ENCODE results near the gene TUBB. TPM values are rescaled to one million over a fixed set of nuclear protein-coding genes. Genes with fewer than 3 reads are reported as not detected.

The TUBB gene
- 100 to 1,000 TPM; 184 to 351 (median 236) TPM for total RNA-seq

GRCh38 chr6:30719791-30720737 is at the start of gene TUBB:
Gene TUBB (plus strand): TSS chr6:30720352. CDS start chr6:30720507, 155 bp downstream.
- peak; percentile 81 for ATAC-seq
- Histone ChIP-seq H3K4me1 (peaks cover 2 to 68% (median 33%) of the 10 kb centered on the region in 3 donors), H3K36me3 (peaks cover 0 to 26% of the 10 kb centered on the region in 2 donors), H3K27ac (peak within 1 kb of the TSS; percentile 94 to 99 (median 98)), H3K27me3 (no peaks in the 10 kb centered on the region), H3K4me3 (peak within 1 kb of the TSS; percentile 91 to 94), H3K9me3 (no peaks in the 10 kb centered on the region)
- WGBS, 2 donors (ENCODE audit: low coverage in 1 of 2): 0 to 1% methylated on average over 9 to 22 of the region's 38 CpGs
- TF ChIP-seq EP300 (IDR thresholded peaks at IDR 0.05) (no peak), POLR2A (IDR thresholded peaks at IDR 0.05) (peak; percentile 84 to 86), CTCF (IDR thresholded peaks at IDR 0.05) (peak in 2 of 4 experiments; percentile 50), POLR2AphosphoS5 (IDR thresholded peaks at IDR 0.05) (peak; percentile 97)

- no peak for TF ChIP-seq CTCF (IDR thresholded peaks at IDR 0.05)
- H3K36me3 ChIP-seq: peaks cover 0 to 55% of the 10 kb centered on the region in 2 donors
- H3K9me3 ChIP-seq: no peaks in the 10 kb centered on the region
- H3K27ac ChIP-seq: no peak overlapping the region
- no peak for ATAC-seq
- WGBS, 2 donors (ENCODE audit: low coverage in 1 of 2): 70 to 80% methylated on average over 20 to 23 of the region's 27 CpGs
- H3K4me3 ChIP-seq: no peak overlapping the region
- no peaks in the 10 kb centered on the region for H3K27me3 ChIP-seq
- peaks cover 0 to 30% (median 13%) of the 10 kb centered on the region in 3 donors for H3K4me1 ChIP-seq
Measured at GRCh38 chr6:30670760-30671527, 49.2 kb upstream of the TUBB start.

- peak within 1 kb of the TSS; percentile 59 to 91 for H3K4me3 ChIP-seq
- H3K36me3 ChIP-seq: peaks cover 0 to 55% of the 10 kb centered on the region in 2 donors
- TF ChIP-seq POLR2A (IDR thresholded peaks at IDR 0.05) (peak in 1 of 2 donors; percentile 29), EP300 (IDR thresholded peaks at IDR 0.05) (no peak), CTCF (IDR thresholded peaks at IDR 0.05) (peak in 3 of 4 experiments; percentile 83 to 94 (median 87)), POLR2AphosphoS5 (IDR thresholded peaks at IDR 0.05) (peak; percentile 90)
- peak; percentile 93 for ATAC-seq
- WGBS, 2 donors (ENCODE audit: low coverage in 1 of 2): 0 to 3% methylated on average over 10 of the region's 57 CpGs
- peak within 1 kb of the TSS; percentile 2 to 89 (median 85) for H3K27ac ChIP-seq
- no peaks in the 10 kb centered on the region for H3K9me3 ChIP-seq
- peaks cover 0 to 30% (median 13%) of the 10 kb centered on the region in 3 donors for H3K4me1 ChIP-seq
- H3K27me3 ChIP-seq: no peaks in the 10 kb centered on the region
Measured at GRCh38 chr6:30672445-30673253, 47.5 kb upstream of the TUBB start, which contains the start of gene DHX16. Gene DHX16 (minus strand): TSS chr6:30673006. CDS start chr6:30672841, 165 bp downstream.

- no peak for TF ChIP-seq EP300 (IDR thresholded peaks at IDR 0.05)
- TF ChIP-seq CTCF (IDR thresholded peaks at IDR 0.05): no peak
- no peak for TF ChIP-seq POLR2AphosphoS5 (IDR thresholded peaks at IDR 0.05)
- no peak for TF ChIP-seq POLR2A (IDR thresholded peaks at IDR 0.05)
- H3K9me3 ChIP-seq: no peaks in the 10 kb centered on the region
- no peak for ATAC-seq
- peaks cover 0 to 46% of the 10 kb centered on the region in 2 donors for H3K36me3 ChIP-seq
- H3K4me1 ChIP-seq: peaks cover 5 to 54% (median 33%) of the 10 kb centered on the region in 3 donors
- no peaks in the 10 kb centered on the region for H3K27me3 ChIP-seq
- H3K27ac ChIP-seq: peak overlapping the region in 1 of 4 donors; percentile 10
- 69 to 71% methylated on average over 4 to 10 of the region's 10 CpGs for WGBS, 2 donors (ENCODE audit: low coverage in 1 of 2)
- no peak overlapping the region for H3K4me3 ChIP-seq
Measured at GRCh38 chr6:30676660-30677285, 43.4 kb upstream of the TUBB start.
